Fibroblast of the aortic adventitia (primary cell): ENCODE data around the gene HDAC1. TPM values are rescaled to one million over a fixed set of nuclear protein-coding genes. Genes with fewer than 3 reads are reported as not detected.

ENCODE experiments used
- DNase-seq: peaks from one replicate; pipeline ENCODE4 v3.0.0-alpha.2; 2010; ENCODE audit warnings: low read depth
- H3K4me3 ChIP-seq: 2 replicates; pipeline ENCODE4 v1.5.1; 2011; ENCODE audit warnings: low read depth, mild to moderate bottlenecking, control low read depth, low read length, moderate library complexity
- CTCF ChIP-seq: IDR thresholded peaks from 2 replicates; pipeline ENCODE4 v1.5.1; 2011; ENCODE audit warnings: mild to moderate bottlenecking, low read length, control low read depth, inconsistent platforms; ENCODE audit not compliant: insufficient read depth
- total RNA-seq: library from RNA; depleted of rRNA; stranded (reverse); fragments of >200 nt; gene quantifications from 2 replicates; pipeline ENCODE4 v1.2.3, GENCODE V29; 2012; ENCODE audit warnings: low replicate concordance

HDAC1 gene
- total RNA-seq, 1 donor: 42.9 TPM

GRCh38 chr1:32338637-32339145 lies 46.8 kb downstream of the HDAC1 start:
- no peak for TF ChIP-seq CTCF
- no peak for DNase-seq
- no peak overlapping the region for H3K4me3 ChIP-seq

GRCh38 chr1:32339363-32339978 lies 47.6 kb downstream of the HDAC1 start:
- TF ChIP-seq CTCF: no peak
- no peak overlapping the region for H3K4me3 ChIP-seq
- peak; percentile 59 for DNase-seq

- no peak overlapping the region for H3K4me3 ChIP-seq
These were observed 49.4 kb downstream of the HDAC1 start for GRCh38 chr1:32341186-32341757.

GRCh38 chr1:32341971-32342370 lies 50.1 kb downstream of the HDAC1 start:
- H3K4me3 ChIP-seq: no peak overlapping the region
- DNase-seq: no peak
- TF ChIP-seq CTCF: no peak

More at GRCh38 chr1:32341186-32341757, 49.4 kb downstream of the HDAC1 start:
- DNase-seq: no peak
- TF ChIP-seq CTCF: no peak

GRCh38 chr1:32342704-32343103 lies 50.8 kb downstream of the HDAC1 start:
- no peak overlapping the region for H3K4me3 ChIP-seq
- no peak for TF ChIP-seq CTCF
- no peak for DNase-seq

- no peak for DNase-seq
- no peak overlapping the region for H3K4me3 ChIP-seq
These were observed 53.5 kb downstream of the HDAC1 start for GRCh38 chr1:32345289-32345827.

More at GRCh38 chr1:32345289-32345827, 53.5 kb downstream of the HDAC1 start:
- no peak for TF ChIP-seq CTCF
